Activated T-cell treated with anti-CD3 and anti-CD28 coated beads, Interleukin-2, amount 50 U/mL, for 1 hour (primary cell): ENCODE measurements around the gene PPP1R16B.

Source experiments
- DNase-seq: peaks from one replicate; pipeline ENCODE4 v3.0.0-alpha.2; 2020

Gene PPP1R16B

GRCh38 chr20:38805502-38805957 lies at the start of gene PPP1R16B:
PPP1R16B (plus strand) TSS chr20:38805697; CDS start chr20:38835926, 30,229 bp downstream.
- peak; percentile 86 for DNase-seq

GRCh38 chr20:38757145-38757775 lies 48.2 kb upstream of the PPP1R16B start:
- no peak for DNase-seq

- no peak for DNase-seq
Measured at GRCh38 chr20:38759106-38759505, 46.4 kb upstream of the PPP1R16B start.

- no peak for DNase-seq
Measured at GRCh38 chr20:38760978-38761377, 44.5 kb upstream of the PPP1R16B start.

- no peak for DNase-seq
Measured at GRCh38 chr20:38762174-38762573, 43.3 kb upstream of the PPP1R16B start.

- DNase-seq: no peak
Measured at GRCh38 chr20:38763616-38764015, 41.9 kb upstream of the PPP1R16B start.

- DNase-seq: no peak
Measured at GRCh38 chr20:38764567-38765318, 40.8 kb upstream of the PPP1R16B start.

GRCh38 chr20:38766071-38766470 lies 39.4 kb upstream of the PPP1R16B start:
- no peak for DNase-seq

- no peak for DNase-seq
Measured at GRCh38 chr20:38769376-38770295, 35.9 kb upstream of the PPP1R16B start.

GRCh38 chr20:38770546-38770945 lies 35.0 kb upstream of the PPP1R16B start:
- DNase-seq: no peak

GRCh38 chr20:38770970-38771369 lies 34.5 kb upstream of the PPP1R16B start:
- DNase-seq: no peak

GRCh38 chr20:38771621-38772020 lies 33.9 kb upstream of the PPP1R16B start:
- DNase-seq: no peak

- DNase-seq: no peak
Measured at GRCh38 chr20:38774167-38774566, 31.3 kb upstream of the PPP1R16B start.

GRCh38 chr20:38776363-38776762 lies 29.1 kb upstream of the PPP1R16B start:
- no peak for DNase-seq

- DNase-seq: no peak
Measured at GRCh38 chr20:38779247-38780097, 26.0 kb upstream of the PPP1R16B start.

- no peak for DNase-seq
Measured at GRCh38 chr20:38782275-38782674, 23.2 kb upstream of the PPP1R16B start.

GRCh38 chr20:38787870-38788269 lies 17.6 kb upstream of the PPP1R16B start:
- no peak for DNase-seq

GRCh38 chr20:38789503-38790199 lies 15.8 kb upstream of the PPP1R16B start:
- no peak for DNase-seq

GRCh38 chr20:38790200-38791053 lies 15.1 kb upstream of the PPP1R16B start:
- peak; percentile 36 for DNase-seq

- no peak for DNase-seq
Measured at GRCh38 chr20:38791291-38791690, 14.2 kb upstream of the PPP1R16B start.

GRCh38 chr20:38791940-38792339 lies 13.6 kb upstream of the PPP1R16B start:
- DNase-seq: no peak
